NCI-H69 (cell line): ENCODE data around the gene ANKRD49.

Source experiments
- DNase-seq: peaks from one replicate; lab custom pipeline; 2025; lab: John Stamatoyannopoulos, UW

ANKRD49 gene

GRCh38 chr11:94544646-94545263 lies 51.0 kb downstream of the ANKRD49 start:
- no peak for DNase-seq

- no peak for DNase-seq
These were observed 51.7 kb downstream of the ANKRD49 start for GRCh38 chr11:94545264-94546161.

- peak; percentile 9 for DNase-seq
These were observed 52.3 kb downstream of the ANKRD49 start for GRCh38 chr11:94546162-94546470.

- DNase-seq: peak; percentile 51
These were observed 53.1 kb downstream of the ANKRD49 start for GRCh38 chr11:94546886-94547285.

- no peak for DNase-seq
These were observed 55.4 kb downstream of the ANKRD49 start for GRCh38 chr11:94549146-94549545.
